Neural cell (in vitro differentiated cells): Measurements from ENCODE around the gene ELK3. TPM values are rescaled to one million over a fixed set of nuclear protein-coding genes. Genes with fewer than 3 reads are reported as not detected.

ENCODE experiments used
- H2AFZ ChIP-seq: fragments of 200-600, 300-800 bp; sonication (generic), shearing (Covaris generic); 2 replicates; pipeline ENCODE4 v1.6.0; 2014; ENCODE audit warnings: low read depth, mild to moderate bottlenecking, antibody characterized with exemption, low read length, moderate library complexity
- H3F3A ChIP-seq: fragments of 200-600 bp; shearing (Covaris generic); 2 replicates; pipeline ENCODE4 v1.6.1; 2016; ENCODE audit warnings: mild to moderate bottlenecking, moderate library complexity, mixed read lengths, antibody characterized with exemption, low read length; ENCODE audit not compliant: insufficient read depth, poor library complexity, severe bottlenecking
- H3K27ac ChIP-seq: fragments of 200-600, 300-800 bp; sonication (generic), shearing (Covaris generic); 2 replicates; pipeline ENCODE4 v1.5.1; 2014; ENCODE audit warnings: mild to moderate bottlenecking, low read length, moderate library complexity
- H3K27me3 ChIP-seq: fragments of 300-800, 200-600 bp; sonication (generic), shearing (Covaris generic); 2 replicates; pipeline ENCODE4 v1.6.0; 2014; ENCODE audit warnings: mild to moderate bottlenecking, low read depth, low read length, moderate library complexity; ENCODE audit not compliant: insufficient read depth
- H3K36me3 ChIP-seq: fragments of 300-800, 200-600 bp; sonication (generic), shearing (Covaris generic); 2 replicates; pipeline ENCODE4 v1.5.1; 2014; ENCODE audit warnings: mild to moderate bottlenecking, antibody characterized with exemption, low read length, moderate library complexity; ENCODE audit not compliant: insufficient read depth
- H3K4me2 ChIP-seq: fragments of 300-800, 200-600 bp; sonication (generic), shearing (Covaris generic); 2 replicates; pipeline ENCODE4 v1.6.0; 2014; ENCODE audit warnings: mild to moderate bottlenecking, low read length
- H3K4me3 ChIP-seq: fragments of 300-800, 200-600 bp; sonication (generic), shearing (Covaris generic); 2 replicates; pipeline ENCODE4 v1.5.1; 2014; ENCODE audit warnings: mild to moderate bottlenecking, low read length, moderate library complexity
- H3K79me2 ChIP-seq: fragments of 200-600 bp; shearing (Covaris generic); replicated peaks from 2 replicates; pipeline ENCODE4 v1.6.0; 2014; ENCODE audit warnings: mild to moderate bottlenecking, low read length, moderate library complexity; ENCODE audit not compliant: insufficient read depth
- H3K9ac ChIP-seq: fragments of 300-800, 200-600 bp; sonication (generic), shearing (Covaris generic); 2 replicates; pipeline ENCODE4 v1.6.1; 2016; ENCODE audit warnings: mild to moderate bottlenecking, low read length, mixed read lengths
- H3K9me2 ChIP-seq: fragments of 200-600 bp; shearing (Covaris generic); 2 replicates; pipeline ENCODE4 v1.6.1; 2016; ENCODE audit warnings: mild to moderate bottlenecking, low read length, mixed read lengths; ENCODE audit not compliant: insufficient read depth
- H3K9me3 ChIP-seq: fragments of 200-600, 300-800 bp; sonication (generic), shearing (Covaris generic); 2 replicates; pipeline ENCODE4 v1.6.1; 2016; ENCODE audit warnings: mild to moderate bottlenecking, mixed run types, low read length, moderate library complexity, mixed read lengths
- H4K20me1 ChIP-seq: fragments of 200-600 bp; shearing (Covaris generic); 2 replicates; pipeline ENCODE4 v1.6.1; 2016; ENCODE audit warnings: mild to moderate bottlenecking, mixed run types; ENCODE audit not compliant: insufficient read depth
- CTCF ChIP-seq: fragments of 450-650 bp; IDR thresholded peaks from 2 replicates; pipeline ENCODE4 v1.5.1; 2014; ENCODE audit warnings: antibody characterized with exemption, mild to moderate bottlenecking, moderate library complexity; ENCODE audit not compliant: poor library complexity, severe bottlenecking
- EP300 ChIP-seq: fragments of 450-650 bp; conservative IDR thresholded peaks from 2 replicates; pipeline ENCODE4 v1.6.1; 2014; ENCODE audit warnings: antibody characterized with exemption, mild to moderate bottlenecking, moderate library complexity; ENCODE audit not compliant: poor library complexity, severe bottlenecking
- EZH2 ChIP-seq: fragments of 200-600, 300-800 bp; shearing (Covaris generic), sonication (generic); IDR thresholded peaks from 2 replicates; pipeline ENCODE4 v1.6.1; 2014; ENCODE audit warnings: antibody characterized with exemption, low read length, borderline replicate concordance, mild to moderate bottlenecking; ENCODE audit not compliant: insufficient read depth, poor library complexity, severe bottlenecking
- MXI1 ChIP-seq: fragments of 450-650 bp; conservative IDR thresholded peaks from 2 replicates; pipeline ENCODE4 v1.6.1; 2014; ENCODE audit warnings: antibody characterized with exemption, mild to moderate bottlenecking; ENCODE audit not compliant: poor library complexity, severe bottlenecking
- POLR2AphosphoS5 ChIP-seq: IDR thresholded peaks from 2 replicates; pipeline ENCODE4 v1.6.1; 2012
- RAD21 ChIP-seq: fragments of 450-650 bp; conservative IDR thresholded peaks from 2 replicates; pipeline ENCODE4 v1.6.1; 2014; ENCODE audit warnings: antibody characterized with exemption, mild to moderate bottlenecking, moderate library complexity
- REST ChIP-seq: IDR thresholded peaks from 2 replicates; pipeline ENCODE4 v1.6.1; 2012; ENCODE audit warnings: borderline replicate concordance
- SMC3 ChIP-seq: fragments of 450-650 bp; conservative IDR thresholded peaks from 2 replicates; pipeline ENCODE4 v1.6.1; 2014; ENCODE audit warnings: antibody characterized with exemption, mild to moderate bottlenecking, moderate library complexity; ENCODE audit not compliant: poor library complexity
- TAF1 ChIP-seq: IDR thresholded peaks from 2 replicates; pipeline ENCODE4 v1.6.1; 2012; ENCODE audit warnings: low read depth
- polyA plus RNA-seq: library from polyadenylated mRNA; depleted of rRNA; stranded (reverse); fragments of >200 nt; gene quantifications from 2 replicates; pipeline ENCODE4 v1.2.3, GENCODE V29; 2014

ELK3 gene
- polyA plus RNA-seq, 1 donor from 2014 or later: 0.10 TPM

GRCh38 chr12:96302687-96303310, 108.6 kb downstream of the ELK3 start:
- H3K27me3 ChIP-seq: no peaks in the 10 kb centered on the region
- TF ChIP-seq MXI1 (no peak), RAD21 (no peak), EZH2 (no peak), CTCF (no peak), TAF1 (no peak), POLR2AphosphoS5 (no peak), SMC3 (no peak), EP300 (no peak), REST (no peak)
- H2AFZ ChIP-seq: no peak overlapping the region
- H3K9me2 ChIP-seq: no peaks in the 10 kb centered on the region
- no peaks in the 10 kb centered on the region for H3K36me3 ChIP-seq
- H3K79me2 ChIP-seq: no peaks in the 10 kb centered on the region
- no peaks in the 10 kb centered on the region for H3F3A ChIP-seq
- no peak overlapping the region for H3K9ac ChIP-seq
- H3K4me3 ChIP-seq: no peak overlapping the region
- H4K20me1 ChIP-seq: no peaks in the 10 kb centered on the region
- no peak overlapping the region for H3K27ac ChIP-seq
- no peaks in the 10 kb centered on the region for H3K9me3 ChIP-seq
- peak overlapping the region; percentile 4 for H3K4me2 ChIP-seq

GRCh38 chr12:96303653-96304052, 109.5 kb downstream of the ELK3 start:
- no peak overlapping the region for H3K4me3 ChIP-seq
- no peaks in the 10 kb centered on the region for H4K20me1 ChIP-seq
- TF ChIP-seq EP300: no peak
- TF ChIP-seq REST: no peak
- no peak for TF ChIP-seq CTCF
- TF ChIP-seq EZH2: no peak
- no peak for TF ChIP-seq RAD21
- TF ChIP-seq SMC3: no peak
- TF ChIP-seq TAF1: no peak
- no peak for TF ChIP-seq POLR2AphosphoS5
- TF ChIP-seq MXI1: no peak
- no peak overlapping the region for H3K9ac ChIP-seq
- no peaks in the 10 kb centered on the region for H3K9me2 ChIP-seq
- no peaks in the 10 kb centered on the region for H3K36me3 ChIP-seq
- no peaks in the 10 kb centered on the region for H3F3A ChIP-seq
- no peak overlapping the region for H2AFZ ChIP-seq
- no peaks in the 10 kb centered on the region for H3K9me3 ChIP-seq
- H3K27ac ChIP-seq: no peak overlapping the region
- no peak overlapping the region for H3K4me2 ChIP-seq
- no peaks in the 10 kb centered on the region for H3K79me2 ChIP-seq
- no peaks in the 10 kb centered on the region for H3K27me3 ChIP-seq
